Left forelimb (tissue), 1 donor: Measurements from ENCODE around the gene NHLH1.

ENCODE experiments used
- DNase-seq: peaks from one replicate; pipeline ENCODE4 v3.0.0-alpha.2; 2018; ENCODE audit warnings: low spot score

NHLH1 gene

DNA sequence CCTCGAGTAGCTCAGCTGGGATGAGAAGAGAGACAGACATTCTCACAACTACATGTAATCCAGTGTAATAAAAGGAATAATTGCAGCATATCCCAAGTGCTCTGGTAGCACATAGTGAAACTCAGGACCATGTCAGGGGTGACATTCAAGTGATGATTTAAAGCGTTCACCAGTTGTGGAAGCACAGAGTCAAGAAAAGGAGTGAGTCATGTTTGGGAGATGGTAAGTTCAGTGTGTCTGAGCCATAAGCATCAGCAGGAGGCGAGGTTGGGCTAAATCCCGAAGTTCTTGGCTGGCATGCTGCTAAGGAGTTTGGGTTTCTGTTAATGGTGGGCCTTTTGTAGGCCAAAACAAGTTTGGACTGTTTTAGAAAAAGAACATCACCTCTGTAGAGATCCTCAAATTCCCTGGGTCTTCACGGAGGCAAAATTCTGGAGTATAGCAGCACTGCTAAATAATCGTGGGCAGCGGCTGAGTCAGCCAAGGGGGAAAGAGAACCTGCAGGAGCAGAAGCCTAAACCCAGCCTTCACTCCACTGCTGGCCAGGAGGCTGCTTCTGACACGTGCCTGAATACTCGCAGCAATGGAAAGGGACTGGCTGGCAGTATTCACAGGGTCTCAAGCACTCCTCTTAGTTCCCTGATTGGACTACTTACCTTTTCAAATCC, 7.2 kb upstream of the NHLH1 start:
- DNase-seq = no peak

DNA sequence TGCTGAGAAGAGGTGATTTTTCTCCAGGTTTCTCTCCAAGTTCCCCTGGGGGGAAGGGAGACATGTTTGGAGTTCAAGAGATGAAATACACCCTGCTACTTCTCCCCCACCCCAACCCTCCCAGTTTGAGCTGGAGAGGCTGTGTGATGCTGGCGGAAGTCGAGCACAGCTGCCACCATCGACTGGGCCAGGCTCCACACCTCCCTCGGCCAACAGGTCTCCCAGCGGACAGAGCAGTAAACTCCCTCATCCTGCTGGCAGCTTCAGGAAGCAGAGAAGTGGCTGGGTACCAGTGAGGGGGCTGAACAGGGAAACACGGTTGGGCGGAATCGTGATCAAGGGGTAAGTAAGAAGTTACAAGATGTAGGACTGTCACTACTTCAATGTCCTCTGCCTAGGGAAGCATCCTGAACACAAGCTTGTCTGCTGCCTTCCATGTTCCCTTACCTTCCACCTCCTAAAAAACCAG, 6.6 kb upstream of the NHLH1 start:
- no peak for DNase-seq

DNA sequence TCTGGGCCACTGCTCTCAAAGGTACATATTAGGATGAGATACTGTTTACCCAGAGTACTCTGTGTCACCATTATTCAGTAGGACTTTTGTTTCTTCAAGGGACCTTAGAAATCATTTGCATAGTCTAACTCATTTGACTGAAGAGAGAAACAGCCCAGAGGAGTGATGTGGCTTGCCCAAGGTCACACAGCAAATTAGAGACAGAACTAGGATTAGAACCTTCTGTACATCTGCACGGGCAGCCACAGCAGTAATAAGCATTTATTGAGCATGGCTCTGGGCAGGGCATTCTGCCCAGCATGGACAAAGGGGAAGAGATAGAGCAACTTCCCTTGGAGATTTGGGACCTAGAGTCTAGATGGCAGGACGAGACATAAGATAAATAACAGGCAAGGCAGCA, 5.7 kb upstream of the NHLH1 start:
- DNase-seq = no peak

DNA sequence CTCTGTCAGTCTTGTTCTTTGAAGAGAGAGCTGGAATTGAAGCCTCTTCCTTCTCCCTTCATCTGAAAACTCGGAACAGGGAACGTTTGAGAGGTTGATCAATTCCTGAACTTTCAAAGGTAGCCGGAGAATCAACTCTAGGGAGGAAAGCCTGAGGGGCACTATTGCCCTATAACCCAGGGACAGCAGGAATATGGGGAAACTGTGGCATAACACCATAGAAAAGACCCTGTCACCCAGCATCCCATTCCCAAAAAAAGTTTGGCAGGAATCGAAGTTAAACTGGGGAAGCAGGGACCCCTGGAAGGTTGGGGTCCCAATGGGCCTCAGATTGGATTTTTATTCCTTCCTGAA, 5.1 kb upstream of the NHLH1 start:
- no peak for DNase-seq

DNA sequence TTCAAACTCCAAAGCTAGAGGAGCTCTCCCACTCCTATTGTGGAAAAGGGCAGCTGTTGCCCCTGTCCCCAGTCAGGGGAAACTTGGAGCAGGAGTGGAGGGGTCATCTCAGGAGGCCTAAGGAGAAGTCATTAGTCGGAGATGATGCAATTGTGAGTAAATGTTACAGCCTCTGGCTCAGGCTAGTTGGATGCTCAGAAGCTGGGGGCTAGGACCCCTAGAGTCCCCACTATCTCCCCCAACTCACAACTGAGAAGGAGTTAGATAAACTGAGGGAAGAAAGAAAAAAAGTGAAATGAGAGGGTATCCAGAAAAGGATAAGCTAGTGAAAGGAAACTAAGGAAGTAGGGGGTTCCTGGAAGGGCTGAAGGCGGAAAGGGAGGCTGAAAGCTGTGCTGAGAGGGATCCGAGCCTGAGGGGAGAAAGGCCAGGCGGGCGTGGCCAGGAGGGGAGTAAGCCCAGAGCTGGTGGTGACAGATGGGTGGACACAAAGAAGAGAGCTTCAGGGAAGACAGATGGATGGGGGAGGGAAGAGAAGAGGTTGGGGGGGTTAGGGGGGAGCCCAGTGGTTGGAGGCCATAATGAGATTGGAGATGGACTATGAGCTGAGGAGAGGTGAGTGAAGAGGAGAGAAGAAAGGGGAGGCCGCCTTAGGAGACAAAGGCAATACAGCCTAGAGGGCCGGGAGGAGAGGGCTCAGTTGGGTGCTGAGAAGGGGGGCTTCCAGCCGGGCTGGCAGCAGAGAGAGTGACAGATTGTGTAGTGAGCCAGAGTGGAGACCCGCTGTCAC, 4.5 kb upstream of the NHLH1 start:
- no peak for DNase-seq

DNA sequence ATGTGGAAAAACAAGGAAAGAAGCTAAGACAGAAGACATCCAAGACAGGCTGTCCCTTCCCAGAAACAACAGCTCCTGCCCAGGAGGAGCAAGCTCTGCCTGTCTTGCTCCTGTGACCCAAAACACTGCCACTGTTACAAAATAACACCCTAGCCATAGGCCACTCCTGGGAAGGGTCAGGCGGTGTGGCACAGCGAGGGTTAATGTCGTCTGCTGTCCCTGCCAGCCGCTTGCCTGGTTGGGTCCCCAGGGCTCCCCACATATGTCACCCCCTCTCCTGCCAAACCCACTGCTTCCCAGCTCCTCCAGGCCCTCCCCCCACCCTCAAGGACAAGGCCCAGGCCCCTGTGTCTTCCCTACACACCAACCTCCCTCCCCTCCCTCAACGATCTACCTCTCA, 3.9 kb upstream of the NHLH1 start:
- peak; percentile 42 for DNase-seq

DNA sequence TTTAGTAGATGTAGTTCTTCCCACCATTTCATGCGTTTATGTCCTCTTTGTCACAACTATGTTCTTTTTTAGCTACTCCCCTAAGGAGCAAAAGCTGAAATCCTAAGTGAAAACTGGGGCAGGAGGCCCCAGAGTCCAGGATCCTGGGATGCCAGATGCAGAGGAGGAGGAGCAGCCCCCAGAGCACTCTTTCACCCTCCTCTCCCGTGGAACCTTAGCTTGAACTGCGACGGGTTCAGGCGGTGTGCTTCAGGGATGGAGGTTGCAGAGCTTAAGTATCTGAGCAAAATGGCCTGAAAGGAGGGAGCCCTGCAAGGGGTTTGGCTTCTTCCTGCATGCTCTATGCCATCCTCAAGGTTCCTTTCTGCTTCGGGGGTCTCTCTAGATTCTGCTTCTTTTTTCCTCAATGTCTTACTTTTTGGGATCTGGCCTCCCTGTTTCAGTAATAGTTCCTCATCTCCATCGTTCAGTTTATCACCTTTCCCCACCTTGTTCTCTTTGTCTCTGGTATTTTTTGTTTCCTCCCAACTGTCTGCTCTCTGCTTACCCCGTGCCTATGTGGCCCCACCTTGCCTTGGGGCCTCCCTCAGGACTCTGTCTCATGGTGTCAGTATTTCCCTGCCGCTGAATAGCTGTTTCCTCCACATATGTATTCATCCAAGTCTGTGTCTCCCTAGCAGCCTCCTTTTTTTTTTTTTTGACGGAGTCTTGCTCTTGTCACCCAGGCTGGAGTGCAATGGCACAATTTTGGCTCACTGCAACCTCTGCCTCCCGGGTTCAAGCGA, 2.7 kb upstream of the NHLH1 start:
- DNase-seq = no peak

DNA sequence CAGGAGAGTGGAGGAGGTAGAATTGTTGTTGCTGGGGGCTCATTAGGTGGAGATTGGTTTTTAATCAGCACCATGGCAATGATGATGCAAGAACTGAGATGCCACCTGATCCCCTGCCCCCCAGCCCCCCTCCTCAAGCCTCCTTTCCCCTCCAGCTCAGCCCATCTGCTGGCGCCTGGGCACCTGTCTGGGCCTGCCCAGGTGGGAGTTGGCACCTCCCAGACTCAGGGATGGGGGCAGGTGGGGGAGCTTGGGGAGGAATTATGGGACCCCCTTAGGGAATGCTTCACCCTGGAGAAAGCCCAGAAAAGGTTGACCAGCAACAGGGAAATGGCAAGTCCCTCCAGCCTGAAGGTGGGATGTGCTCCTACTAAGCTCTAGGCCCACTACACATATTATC, 1.5 kb upstream of the NHLH1 start:
- DNase-seq = no peak

DNA sequence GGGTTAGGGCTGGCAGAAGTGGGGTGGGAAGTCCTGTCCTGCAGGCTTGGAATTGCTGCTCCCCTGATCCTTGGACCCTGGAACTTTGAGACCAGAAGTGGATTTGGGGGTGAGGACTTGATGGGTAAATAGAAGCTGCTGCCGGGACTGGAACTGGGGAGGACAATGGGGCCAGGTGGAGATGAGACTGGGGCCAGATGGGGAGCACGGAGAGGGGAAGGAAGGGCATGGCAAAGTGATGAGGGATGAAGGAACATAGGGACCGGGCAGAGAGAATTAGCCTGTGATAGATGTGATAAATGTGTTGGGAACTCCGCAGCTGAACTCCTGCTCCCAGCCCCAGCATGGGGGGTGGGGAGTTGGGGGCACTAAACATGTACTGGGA, 637 bp downstream of the NHLH1 start:
- DNase-seq = no peak

DNA sequence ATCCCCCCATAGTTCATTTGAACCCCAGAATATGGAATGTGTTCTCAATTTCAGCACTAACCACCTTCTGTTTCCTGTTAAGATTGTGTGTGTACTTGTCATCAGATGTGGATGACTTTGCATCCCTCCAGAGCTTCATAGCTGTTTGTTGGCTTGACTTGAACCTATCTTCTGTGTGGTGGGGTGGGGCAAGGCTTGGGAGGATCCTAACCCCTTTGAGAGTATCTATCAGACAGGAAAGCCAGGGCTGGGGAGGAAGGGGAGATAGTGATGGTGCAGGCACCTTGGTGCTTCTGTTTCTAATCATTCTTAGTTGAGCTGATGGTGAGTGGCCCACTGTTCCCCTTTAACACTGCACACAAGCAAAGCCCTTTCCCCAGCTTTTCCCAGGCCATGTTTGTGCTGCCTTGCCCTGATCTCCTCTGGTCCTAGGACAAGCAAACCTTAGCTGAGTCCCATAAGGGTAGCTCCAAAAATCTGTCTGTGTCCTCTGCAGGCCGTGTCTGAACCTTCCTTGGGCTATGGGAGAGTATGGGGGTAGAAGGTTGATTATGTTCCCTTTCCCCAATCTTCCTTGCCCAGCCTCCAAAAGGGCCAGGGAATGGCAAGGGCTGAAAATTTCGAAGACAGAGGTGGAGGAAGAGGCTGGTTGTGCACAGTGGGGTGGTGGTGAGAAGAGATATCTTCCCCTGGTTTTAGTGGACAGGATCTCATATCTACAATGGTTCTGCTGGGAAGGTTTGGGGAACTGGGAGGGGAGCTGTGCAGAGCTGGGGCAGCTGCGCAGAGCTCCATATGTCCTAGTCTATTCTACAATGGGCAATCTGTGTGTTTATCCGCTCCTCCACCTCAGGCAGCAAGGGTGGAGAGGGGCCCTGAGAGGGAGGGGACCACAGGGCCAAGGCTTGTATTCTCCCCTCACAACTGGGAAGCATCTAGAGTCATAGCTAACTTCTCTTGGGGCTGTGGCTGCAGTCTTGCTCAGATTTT, 1.4 kb downstream of the NHLH1 start:
- DNase-seq = no peak

DNA sequence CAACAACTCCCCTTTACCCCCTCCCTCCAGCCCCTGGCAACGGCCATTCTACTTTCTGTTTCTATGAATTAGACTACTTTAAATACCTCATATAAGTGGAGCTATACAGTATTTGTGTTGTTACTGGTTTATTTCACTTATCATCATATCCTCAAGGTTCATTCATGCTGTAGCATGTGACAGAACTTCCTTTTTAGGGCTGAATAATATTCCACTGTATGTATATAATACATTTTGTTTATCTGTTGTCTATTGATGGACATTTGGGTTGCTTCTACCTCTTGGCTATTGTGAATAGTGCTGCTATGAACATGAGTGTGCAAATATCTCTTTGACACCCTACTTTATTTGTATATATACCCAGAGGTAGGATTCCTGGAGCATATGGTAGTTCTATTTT, 2.2 kb downstream of the NHLH1 start:
- DNase-seq = no peak

DNA sequence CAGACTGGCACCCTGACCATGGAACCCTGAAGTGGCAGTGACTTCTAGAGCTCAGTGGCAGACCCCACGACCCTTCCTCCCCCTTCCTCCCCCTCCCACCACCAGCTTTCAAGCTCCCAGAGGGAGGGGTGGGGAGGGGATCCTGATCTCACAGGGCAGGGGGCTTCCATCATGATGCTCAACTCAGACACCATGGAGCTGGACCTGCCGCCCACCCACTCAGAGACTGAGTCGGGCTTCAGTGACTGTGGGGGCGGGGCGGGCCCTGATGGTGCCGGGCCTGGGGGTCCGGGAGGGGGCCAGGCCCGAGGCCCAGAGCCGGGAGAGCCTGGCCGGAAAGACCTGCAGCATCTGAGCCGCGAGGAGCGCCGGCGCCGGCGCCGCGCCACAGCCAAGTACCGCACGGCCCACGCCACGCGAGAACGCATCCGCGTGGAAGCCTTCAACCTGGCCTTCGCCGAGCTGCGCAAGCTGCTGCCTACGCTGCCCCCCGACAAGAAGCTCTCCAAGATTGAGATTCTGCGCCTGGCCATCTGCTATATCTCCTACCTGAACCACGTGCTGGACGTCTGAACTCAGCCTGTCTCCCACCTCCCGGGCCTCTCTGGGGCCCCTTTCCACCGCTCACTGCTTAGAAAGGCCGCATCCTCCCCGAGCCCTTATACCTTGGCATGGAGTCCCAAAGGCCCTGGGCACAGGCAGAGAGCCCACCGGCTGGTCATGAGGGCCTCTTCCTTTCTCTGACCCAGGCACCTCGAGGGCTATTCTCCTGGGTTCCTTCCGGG, 3.9 kb downstream of the NHLH1 start:
- no peak for DNase-seq

DNA sequence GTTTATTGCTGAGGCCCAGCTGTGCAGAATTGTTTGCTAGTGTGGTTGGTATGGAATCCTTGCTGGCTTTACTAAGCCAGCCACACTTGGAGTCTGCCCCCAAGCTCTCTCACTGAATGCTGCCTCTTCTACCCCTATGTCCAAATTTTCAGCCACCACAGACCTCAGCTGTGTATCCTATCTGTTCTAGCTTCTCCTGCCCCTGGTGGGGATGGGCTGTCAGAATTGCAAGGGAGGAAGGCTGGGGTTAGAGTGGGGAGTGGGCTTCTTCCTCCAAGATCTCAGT, 4.4 kb downstream of the NHLH1 start:
- DNase-seq = no peak

DNA sequence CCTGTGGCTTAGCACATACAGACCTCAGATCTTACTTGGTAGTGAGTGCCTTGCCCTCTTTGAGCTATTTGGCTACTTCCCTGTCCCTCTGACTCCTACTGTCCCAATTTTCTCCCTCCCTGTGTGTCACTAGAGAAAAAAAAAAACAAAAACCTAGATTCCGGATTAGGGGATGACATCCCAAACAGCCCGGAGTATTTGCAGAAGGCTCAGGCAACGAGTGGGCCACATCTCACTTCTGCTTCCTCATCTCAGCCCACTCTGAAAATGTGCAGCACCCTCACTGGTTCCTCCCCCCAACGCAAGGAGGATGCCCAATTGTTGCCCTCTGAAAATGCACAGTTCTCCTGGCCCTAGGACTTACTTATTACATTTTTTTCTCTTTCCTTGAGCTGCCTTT, 4.9 kb downstream of the NHLH1 start:
- no peak for DNase-seq

DNA sequence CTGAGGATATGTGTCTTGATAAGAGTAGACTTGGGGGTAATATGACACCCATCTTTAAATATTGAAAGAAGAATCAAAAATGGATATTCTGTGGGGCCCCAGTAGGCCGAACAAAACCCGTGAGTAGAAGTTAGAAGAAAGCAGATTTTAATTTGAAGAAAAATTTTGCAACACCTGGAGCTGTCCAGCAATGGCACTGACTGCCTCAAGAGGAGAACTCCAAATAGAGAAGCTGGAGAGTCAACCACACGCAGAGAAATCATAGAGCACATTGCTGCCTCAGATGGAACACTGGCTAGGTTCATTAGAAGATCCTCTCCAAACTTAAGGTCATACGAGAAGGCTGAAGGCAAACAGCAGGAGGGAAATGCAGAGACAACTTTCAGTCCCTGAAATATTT, 6.8 kb downstream of the NHLH1 start:
- DNase-seq = no peak

DNA sequence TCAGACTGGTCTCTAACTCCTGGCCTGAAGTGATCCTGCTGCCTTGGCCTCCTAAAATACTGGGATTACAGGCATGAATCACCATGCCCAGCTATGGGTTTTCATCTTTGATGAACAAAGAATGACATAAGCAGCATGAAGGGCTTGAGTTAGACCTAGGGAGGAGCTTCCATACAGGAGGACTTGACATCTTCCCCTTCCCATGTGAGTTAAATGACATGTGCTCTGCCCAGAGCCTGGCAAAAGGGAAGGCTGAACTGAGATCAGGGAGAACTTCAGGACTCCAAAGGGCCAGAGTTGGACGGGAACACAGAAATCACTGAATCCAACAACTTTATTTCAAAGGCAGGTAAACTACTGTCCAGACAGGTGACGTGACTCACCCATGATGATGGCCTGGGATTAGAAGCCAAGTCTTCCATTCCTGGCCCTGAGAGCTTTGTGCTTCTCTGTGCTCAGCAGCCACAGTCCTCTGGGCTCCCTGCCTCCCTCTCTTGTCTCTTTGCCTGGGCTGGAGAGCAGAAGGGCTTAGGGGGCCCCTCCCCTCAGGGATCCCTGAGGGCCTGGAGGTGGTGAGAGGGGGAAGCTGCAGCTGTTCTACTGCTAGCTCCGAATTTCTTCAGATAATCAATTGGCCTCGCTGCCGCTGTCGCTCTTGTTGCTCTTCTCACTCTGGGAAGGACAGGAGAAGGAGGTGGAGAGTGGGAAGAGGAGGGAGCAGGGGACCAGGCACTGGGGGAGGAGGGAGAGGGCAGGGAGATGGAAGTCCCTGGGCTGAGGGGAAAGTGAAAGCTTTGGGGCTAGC, 7.6 kb downstream of the NHLH1 start:
- no peak for DNase-seq

DNA sequence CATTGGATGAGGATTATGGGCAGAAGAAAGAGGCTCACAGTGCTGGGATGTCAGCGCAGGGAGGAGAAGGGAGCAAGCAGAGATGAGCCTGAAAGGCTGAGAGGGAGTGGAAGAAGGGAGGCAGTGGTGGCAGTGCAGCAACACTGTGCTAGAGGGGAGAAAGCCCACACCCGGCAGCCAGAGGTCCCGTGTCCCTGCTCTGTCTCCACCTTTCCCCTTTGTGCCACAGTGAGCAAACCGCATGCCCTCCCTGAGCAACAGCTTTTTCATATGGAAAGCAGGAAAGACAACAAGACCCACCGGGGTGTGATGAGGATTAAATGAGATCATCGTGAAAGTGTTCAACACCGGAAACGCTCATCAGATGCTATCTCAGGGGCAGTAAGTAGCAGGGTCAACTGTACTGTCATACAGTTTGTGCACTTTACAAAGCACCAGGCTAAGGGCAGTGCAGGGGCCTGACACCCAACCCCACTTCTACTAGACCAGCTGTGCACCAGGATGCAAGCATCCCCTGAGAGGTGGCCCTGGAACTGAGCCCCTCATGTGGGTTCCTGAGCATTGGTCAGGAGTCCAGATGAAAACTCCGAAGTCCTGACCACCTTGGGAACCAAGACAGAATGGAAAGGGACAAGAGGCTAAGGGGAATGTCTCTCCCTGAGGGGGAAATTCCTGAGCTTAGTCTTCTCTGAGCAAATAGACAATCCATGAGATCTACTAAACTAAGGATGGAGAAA, 9.1 kb downstream of the NHLH1 start:
- no peak for DNase-seq

DNA sequence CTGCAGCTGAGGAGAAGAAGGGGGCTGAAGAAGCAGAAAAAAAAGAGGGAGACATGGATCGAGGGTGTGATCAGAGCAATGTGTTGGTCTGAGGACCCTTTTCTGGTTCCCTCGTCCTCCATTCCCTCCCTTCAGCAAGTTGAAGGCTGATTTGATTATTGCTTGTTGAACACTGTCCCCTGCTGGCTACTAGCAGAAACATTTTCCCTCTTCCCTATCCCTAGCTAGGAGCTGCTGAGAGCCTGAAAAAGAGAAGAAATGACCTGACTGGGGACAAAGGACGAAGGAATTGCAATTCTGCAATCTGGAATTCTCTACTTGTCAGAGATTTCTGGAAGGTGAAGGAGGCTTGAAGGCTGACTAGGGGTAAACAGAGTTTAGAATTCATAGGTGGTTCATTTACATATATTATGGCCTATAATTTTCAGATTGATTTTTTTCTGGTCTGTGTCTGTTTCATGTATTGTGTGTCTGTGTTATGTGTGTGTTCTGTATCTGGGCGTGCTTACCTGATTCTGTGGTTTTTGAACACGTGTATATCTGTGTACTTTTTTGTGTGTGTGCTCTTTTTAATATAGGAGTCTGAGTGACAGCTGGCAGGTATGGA, 9.8 kb downstream of the NHLH1 start:
- DNase-seq = no peak

DNA sequence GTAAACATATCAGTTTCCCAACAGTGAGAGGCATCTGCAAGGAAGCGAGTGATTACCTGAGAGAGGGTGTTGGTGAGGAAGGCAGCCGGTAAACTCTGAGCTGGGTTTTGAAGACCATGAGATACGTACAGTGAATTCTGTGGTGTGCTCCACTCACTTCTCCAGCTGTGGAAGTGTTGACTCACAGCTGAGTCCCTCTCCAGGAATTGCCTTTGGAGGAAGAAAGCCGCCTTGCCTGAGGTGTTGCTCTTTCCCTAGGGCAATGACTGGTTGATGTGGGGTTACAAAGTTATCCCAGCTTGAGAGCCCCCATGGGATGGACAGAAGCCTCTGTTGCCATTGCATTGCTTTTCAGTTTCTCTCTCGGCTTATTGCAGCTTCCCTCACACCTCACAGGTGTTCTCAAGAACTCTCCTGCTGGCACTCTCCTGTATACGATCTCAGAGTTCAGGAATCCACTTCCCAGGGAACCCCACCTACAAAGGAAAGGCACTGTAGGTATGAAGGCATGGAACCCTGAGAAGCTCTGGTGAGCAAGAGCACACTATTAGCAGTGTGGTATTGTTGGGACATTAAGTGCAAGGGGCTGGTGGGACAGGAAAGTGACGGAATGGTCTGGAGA, 10.8 kb downstream of the NHLH1 start:
- DNase-seq = no peak
